Skin of body (tissue), 2 donors: ENCODE data around the gene LDAH. TPM values are rescaled to one million over a fixed set of nuclear protein-coding genes. Genes with fewer than 3 reads are reported as not detected.

Source experiments
- DNase-seq: peaks from one replicate; lab custom pipeline; 2025; lab: John Stamatoyannopoulos, UW
- total RNA-seq: library from RNA; depleted of rRNA; stranded (reverse); fragments of >200 nt; gene quantifications from one replicate; pipeline ENCODE4 v1.2.3, GENCODE V29; 2014

The LDAH gene
- total RNA-seq, 1 donor from 2014 or later: 15.8 TPM

- DNase-seq: no peak
Measured at GRCh38 chr2:20668451-20668850, 154.4 kb downstream of the LDAH start.

- no peak for DNase-seq
Measured at GRCh38 chr2:20667531-20668401, 155.1 kb downstream of the LDAH start.

- DNase-seq: no peak
Measured at GRCh38 chr2:20667151-20667530, 155.8 kb downstream of the LDAH start.

GRCh38 chr2:20666304-20667150 is 156.4 kb downstream of the LDAH start, which contains the start of gene GDF7:
TSS of gene GDF7 (plus strand) at chr2:20667144. CDS start at chr2:20667240, 96 bp downstream.
- no peak for DNase-seq

GRCh38 chr2:20666005-20666303 is 156.9 kb downstream of the LDAH start:
- DNase-seq: no peak

- no peak for DNase-seq
Measured at GRCh38 chr2:20665243-20666004, 157.5 kb downstream of the LDAH start.

GRCh38 chr2:20664431-20665242 is 158.3 kb downstream of the LDAH start:
- no peak for DNase-seq

- no peak for DNase-seq
Measured at GRCh38 chr2:20664071-20664390, 158.9 kb downstream of the LDAH start.

GRCh38 chr2:20663196-20664070 is 159.5 kb downstream of the LDAH start:
- no peak for DNase-seq

- no peak for DNase-seq
Measured at GRCh38 chr2:20662308-20662937, 160.5 kb downstream of the LDAH start.

GRCh38 chr2:20661421-20662307 is 161.2 kb downstream of the LDAH start:
- peak; percentile 72 for DNase-seq

- no peak for DNase-seq
Measured at GRCh38 chr2:20660506-20661420, 162.1 kb downstream of the LDAH start.

- DNase-seq: no peak
Measured at GRCh38 chr2:20657522-20658235, 165.2 kb downstream of the LDAH start.

GRCh38 chr2:20656561-20656960 is 166.3 kb downstream of the LDAH start:
- DNase-seq: no peak

- no peak for DNase-seq
Measured at GRCh38 chr2:20654535-20654813, 168.4 kb downstream of the LDAH start.

- no peak for DNase-seq
Measured at GRCh38 chr2:20653695-20654534, 169.0 kb downstream of the LDAH start.
